LHCN-M2 (cell line): Measurements from ENCODE around the gene KRAS. TPM values are rescaled to one million over a fixed set of nuclear protein-coding genes. Genes with fewer than 3 reads are reported as not detected.
A peak's percentile ranks its signal among the peaks of the same experiment; 100 is the strongest.

Source experiments
- DNase-seq: peaks from one replicate; pipeline ENCODE4 v3.0.0-alpha.2; 2012; ENCODE audit warnings: low read depth
- total RNA-seq: library from RNA; depleted of rRNA; stranded (reverse); fragments of >200 nt; gene quantifications from 2 replicates; pipeline ENCODE4 v1.2.3, GENCODE V29; 2014; rRNA removed

Gene KRAS
- total RNA-seq, 1 experiment from 2014 or later: 13.1 TPM

- DNase-seq: peak; percentile 88
Measured at GRCh38 chr12:25195056-25195971, 55.4 kb downstream of the KRAS start, which contains the start of the genes DNAI7 and ETFRF1. Gene DNAI7 (minus strand): TSS chr12:25195160. CDS start chr12:25195078, 82 bp downstream. Gene ETFRF1 (plus strand): TSS chr12:25195237. CDS start chr12:25203957, 8,720 bp downstream.

- no peak for DNase-seq
Measured at GRCh38 chr12:25194722-25195055, 56.0 kb downstream of the KRAS start.

- DNase-seq: no peak
Measured at GRCh38 chr12:25194214-25194613, 56.5 kb downstream of the KRAS start.

- no peak for DNase-seq
Measured at GRCh38 chr12:25190793-25191192, 59.9 kb downstream of the KRAS start.

DNA sequence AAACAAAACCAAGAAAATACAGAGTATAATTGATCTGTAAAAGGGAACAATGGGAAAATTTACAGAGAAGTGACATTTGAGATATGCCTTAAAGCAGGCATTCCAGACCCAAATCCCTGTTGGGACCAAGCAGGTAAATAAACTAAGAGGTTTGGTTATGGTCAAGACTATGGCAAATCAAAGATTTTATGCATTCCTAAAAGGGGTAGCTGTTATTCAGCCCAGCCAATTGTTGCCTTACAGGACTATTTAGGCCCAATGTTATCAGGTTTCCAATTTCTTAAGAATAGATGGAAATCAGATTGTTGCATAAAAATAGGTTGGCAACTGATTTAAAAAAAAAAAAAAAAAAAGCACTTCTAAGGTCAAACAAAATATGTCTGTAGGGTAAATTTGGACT, 61.1 kb downstream of the KRAS start:
- no peak for DNase-seq

GRCh38 chr12:25187781-25188180, 62.9 kb downstream of the KRAS start:
- DNase-seq: peak; percentile 90

GRCh38 chr12:25186788-25187402, 63.8 kb downstream of the KRAS start:
- DNase-seq: peak; percentile 6

DNA sequence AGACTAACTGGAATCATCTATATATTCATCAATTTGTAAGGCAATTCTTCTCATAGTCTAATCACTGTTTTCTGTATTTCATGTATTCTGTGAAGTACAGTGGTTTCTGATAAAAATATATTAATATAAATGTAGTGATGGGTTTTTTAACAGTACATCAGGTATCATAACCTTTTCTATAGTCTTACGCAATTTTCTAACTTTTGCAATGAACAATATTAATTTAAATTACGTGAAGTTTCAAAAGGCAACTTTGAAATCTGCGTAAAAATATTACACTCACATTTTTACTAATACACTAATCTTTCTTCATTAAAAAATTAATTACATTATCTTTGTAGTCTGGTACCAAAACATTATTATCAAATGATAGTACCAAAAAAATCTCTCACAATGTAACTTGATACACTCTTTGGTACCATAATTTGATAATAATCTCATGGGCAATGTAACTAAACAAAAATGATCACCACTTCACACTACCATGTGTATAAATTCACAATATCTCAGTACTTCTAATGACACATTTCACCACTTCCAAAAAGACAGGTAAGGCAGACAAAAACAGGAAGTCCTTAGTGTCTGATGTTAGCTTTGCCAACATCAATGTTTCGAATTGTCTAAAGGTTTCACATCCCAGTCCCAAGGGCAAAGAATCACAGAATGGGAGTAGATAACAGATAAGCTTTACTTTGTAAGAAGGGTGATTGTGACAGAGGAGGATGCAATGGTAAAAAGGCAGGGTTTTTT, 64.5 kb downstream of the KRAS start:
- DNase-seq: no peak

- DNase-seq: no peak
Measured at GRCh38 chr12:25184132-25184531, 66.6 kb downstream of the KRAS start.

DNA sequence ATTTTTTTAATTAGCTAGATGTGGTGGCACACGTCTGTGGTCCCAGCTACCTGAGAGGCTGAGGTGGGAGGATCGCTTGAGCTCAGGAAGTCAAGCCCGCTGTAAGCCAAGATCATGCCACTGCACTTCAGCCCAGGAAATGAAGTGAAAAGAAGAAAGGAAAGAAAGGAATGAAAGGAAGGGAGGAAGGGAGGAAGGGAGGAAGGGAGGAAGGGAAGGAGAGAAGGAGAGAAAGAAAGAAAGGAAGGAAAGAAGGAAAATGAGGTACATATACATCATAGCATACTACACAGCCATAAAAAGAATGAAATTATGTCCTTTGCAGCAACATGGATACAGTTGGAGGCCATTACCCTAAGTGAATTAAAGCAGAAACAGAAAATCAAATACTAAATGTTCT, 68.0 kb downstream of the KRAS start:
- no peak for DNase-seq

GRCh38 chr12:25162866-25163265, 87.9 kb downstream of the KRAS start:
- DNase-seq: no peak

DNA sequence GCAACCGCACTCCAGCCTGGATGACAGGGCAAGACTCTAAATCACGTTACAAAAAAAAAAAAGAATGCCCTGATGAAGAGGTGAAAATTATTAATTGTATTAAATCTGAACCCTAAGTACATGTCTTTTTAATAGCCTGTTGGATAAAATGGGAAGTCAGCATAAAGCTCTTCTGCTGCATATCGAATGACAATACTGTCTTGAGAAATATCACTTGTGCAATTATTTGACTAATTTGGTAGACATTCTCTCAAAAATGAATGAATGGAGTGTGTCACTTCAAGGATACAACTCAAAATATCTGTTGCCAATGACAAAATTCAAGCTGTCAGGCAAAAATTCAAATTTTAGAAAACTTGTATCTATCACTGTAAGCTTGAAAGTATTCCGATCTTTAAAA, 94.7 kb downstream of the KRAS start:
- peak; percentile 3 for DNase-seq

DNA sequence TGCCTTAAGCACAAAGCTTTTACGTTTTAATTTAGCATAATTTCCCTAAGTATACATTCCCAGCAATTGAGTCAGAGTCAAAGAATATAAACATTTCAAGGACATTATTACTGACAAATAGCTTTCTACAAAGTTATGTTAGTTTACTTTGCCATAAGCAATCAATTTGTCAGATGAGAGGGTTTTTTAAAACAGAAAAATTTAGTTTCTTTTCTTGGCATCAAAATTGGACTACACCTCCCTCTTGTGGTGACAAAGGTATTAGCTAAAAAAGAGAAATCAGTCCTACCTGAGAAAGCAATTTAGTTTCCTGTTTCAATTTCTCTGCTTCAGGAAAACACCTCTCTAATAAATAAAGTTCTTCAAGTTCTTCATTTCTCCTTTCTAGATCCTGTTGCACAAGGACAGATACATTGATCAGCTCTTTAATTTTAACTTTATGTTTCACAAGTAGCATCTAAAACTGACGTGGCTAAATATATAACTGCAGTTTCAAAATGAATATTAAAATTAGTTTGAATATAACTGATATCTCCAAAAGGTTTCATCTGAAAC, 95.6 kb downstream of the KRAS start:
- DNase-seq: peak; percentile 26

Other genes with a start within 250 kb of the KRAS start
- gene DNAI7, start 55.8 kb downstream of the KRAS start, total RNA-seq: 0.11 and 0.83 TPM in 2 replicates
- gene ETFRF1, start 55.7 kb downstream of the KRAS start, total RNA-seq: 12.3 and 24.9 TPM in 2 replicates